Measurements from ENCODE around the gene RPS6KB2.

DNA sequence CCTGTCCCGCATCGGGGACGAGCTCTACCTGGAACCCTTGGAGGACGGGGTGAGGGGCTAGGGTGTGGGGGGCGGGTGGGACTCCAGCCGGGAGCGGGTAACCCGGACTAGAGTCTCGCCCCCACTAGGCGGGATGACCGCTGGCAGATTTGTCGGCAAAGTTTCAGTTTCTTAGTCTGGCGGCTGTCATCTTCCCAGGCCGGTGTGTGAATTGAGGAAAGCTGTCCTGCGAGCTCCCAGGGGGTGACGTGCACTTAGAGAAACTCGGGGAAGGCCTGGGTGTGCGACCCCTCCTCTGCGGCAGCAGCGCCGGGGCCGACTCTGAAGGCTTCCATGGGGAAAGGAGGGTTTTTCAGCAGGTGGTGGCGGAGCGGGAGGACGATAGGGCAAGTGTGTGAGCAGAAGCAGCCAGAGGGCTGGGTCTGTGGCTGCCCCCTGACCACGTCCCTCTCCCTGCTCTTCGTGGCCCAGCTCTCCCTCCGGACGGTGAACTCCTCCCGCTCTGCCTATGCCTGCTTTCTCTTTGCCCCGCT is 36.0 kb upstream of the RPS6KB2 start:
- TF ChIP-seq, protein P1, sequence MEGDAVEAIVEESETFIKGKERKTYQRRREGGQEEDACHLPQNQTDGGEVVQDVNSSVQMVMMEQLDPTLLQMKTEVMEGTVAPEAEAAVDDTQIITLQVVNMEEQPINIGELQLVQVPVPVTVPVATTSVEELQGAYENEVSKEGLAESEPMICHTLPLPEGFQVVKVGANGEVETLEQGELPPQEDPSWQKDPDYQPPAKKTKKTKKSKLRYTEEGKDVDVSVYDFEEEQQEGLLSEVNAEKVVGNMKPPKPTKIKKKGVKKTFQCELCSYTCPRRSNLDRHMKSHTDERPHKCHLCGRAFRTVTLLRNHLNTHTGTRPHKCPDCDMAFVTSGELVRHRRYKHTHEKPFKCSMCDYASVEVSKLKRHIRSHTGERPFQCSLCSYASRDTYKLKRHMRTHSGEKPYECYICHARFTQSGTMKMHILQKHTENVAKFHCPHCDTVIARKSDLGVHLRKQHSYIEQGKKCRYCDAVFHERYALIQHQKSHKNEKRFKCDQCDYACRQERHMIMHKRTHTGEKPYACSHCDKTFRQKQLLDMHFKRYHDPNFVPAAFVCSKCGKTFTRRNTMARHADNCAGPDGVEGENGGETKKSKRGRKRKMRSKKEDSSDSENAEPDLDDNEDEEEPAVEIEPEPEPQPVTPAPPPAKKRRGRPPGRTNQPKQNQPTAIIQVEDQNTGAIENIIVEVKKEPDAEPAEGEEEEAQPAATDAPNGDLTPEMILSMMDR (IDR thresholded peaks at IDR 0.05; ENCODE audit: insufficient read depth, low read length) = no peak
- TF ChIP-seq, protein P2, sequence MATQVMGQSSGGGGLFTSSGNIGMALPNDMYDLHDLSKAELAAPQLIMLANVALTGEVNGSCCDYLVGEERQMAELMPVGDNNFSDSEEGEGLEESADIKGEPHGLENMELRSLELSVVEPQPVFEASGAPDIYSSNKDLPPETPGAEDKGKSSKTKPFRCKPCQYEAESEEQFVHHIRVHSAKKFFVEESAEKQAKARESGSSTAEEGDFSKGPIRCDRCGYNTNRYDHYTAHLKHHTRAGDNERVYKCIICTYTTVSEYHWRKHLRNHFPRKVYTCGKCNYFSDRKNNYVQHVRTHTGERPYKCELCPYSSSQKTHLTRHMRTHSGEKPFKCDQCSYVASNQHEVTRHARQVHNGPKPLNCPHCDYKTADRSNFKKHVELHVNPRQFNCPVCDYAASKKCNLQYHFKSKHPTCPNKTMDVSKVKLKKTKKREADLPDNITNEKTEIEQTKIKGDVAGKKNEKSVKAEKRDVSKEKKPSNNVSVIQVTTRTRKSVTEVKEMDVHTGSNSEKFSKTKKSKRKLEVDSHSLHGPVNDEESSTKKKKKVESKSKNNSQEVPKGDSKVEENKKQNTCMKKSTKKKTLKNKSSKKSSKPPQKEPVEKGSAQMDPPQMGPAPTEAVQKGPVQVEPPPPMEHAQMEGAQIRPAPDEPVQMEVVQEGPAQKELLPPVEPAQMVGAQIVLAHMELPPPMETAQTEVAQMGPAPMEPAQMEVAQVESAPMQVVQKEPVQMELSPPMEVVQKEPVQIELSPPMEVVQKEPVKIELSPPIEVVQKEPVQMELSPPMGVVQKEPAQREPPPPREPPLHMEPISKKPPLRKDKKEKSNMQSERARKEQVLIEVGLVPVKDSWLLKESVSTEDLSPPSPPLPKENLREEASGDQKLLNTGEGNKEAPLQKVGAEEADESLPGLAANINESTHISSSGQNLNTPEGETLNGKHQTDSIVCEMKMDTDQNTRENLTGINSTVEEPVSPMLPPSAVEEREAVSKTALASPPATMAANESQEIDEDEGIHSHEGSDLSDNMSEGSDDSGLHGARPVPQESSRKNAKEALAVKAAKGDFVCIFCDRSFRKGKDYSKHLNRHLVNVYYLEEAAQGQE (IDR thresholded peaks at IDR 0.05; ENCODE audit: insufficient replicate concordance, low read depth) = no peak
- TF ChIP-seq POLR2AphosphoS5 (IDR thresholded peaks at IDR 0.05; ENCODE audit: low read depth) = no peak

Data from HL-60 (cell line).